ENCODE data around the gene TLNRD1. TPM values are rescaled to one million over a fixed set of nuclear protein-coding genes. Genes with fewer than 3 reads are reported as not detected.

TLNRD1 gene
- total and polyA plus RNA-seq, 2 experiments from 2014 or later = 14.4 to 41.8 TPM

DNA sequence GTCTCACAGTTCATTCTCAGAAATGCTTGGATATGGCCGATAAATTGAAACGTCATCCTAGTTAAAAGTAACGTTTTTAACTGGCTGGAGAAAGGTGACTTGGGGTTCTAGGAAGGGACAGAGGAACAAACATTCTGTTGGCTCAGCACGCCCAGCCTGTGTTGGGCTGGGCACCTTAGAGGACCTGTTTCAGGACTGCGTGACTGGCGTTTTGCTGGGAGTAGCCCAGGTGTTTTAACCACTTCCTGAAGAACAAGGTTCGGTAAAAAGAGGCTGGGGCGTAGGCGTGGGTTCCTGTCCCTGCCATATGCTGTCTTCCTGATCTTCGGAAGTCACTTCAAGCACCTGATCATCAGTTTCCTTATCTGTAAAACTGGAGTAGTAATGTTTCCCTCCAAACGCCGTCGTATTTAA lies 1.1 kb upstream of the TLNRD1 start:
- Histone ChIP-seq H3K4me1 (ENCODE audit: low read depth) (no peaks in the 10 kb centered on the region), H3K36me3 (no peaks in the 10 kb centered on the region), H3K27me3 (peaks cover 9% of the 10 kb centered on the region), H3K4me3 (no peak overlapping the region), H3K27ac (no peak overlapping the region), H3K9me3 (ENCODE audit: low read depth) (no peaks in the 10 kb centered on the region)
- no peak for DNase-seq (ENCODE audit: low read depth in 1 of 2, low spot score in 1 of 2)
- TF ChIP-seq, protein P1, sequence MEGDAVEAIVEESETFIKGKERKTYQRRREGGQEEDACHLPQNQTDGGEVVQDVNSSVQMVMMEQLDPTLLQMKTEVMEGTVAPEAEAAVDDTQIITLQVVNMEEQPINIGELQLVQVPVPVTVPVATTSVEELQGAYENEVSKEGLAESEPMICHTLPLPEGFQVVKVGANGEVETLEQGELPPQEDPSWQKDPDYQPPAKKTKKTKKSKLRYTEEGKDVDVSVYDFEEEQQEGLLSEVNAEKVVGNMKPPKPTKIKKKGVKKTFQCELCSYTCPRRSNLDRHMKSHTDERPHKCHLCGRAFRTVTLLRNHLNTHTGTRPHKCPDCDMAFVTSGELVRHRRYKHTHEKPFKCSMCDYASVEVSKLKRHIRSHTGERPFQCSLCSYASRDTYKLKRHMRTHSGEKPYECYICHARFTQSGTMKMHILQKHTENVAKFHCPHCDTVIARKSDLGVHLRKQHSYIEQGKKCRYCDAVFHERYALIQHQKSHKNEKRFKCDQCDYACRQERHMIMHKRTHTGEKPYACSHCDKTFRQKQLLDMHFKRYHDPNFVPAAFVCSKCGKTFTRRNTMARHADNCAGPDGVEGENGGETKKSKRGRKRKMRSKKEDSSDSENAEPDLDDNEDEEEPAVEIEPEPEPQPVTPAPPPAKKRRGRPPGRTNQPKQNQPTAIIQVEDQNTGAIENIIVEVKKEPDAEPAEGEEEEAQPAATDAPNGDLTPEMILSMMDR (IDR thresholded peaks at IDR 0.05; ENCODE audit: low read depth, low read length) = no peak

DNA sequence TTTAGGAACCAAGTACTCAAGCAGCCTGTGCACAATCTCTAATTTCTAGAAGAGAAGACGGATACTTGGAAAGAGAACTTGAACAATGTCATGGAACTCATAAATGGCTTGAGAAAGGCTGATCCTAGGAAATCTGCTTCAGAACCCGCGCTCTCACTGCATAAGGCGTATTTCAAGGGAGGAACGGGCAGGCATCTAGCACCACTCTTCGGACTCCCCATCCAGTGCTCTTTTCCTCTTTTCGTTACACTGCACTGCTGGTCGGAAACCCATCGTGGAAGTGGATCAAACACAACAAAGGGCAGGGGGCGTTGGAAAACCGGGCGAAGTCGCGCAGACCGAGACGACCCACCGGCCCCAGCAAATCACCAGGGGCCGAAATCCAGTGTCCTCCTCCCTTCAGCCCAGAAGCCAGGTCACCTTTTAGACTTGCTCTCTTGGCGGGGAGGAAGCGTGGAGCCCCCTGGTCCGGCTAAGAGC lies 539 bp upstream of the TLNRD1 start:
- TF ChIP-seq, protein P1 (IDR thresholded peaks at IDR 0.05; ENCODE audit: low read depth, low read length) = no peak
- Histone ChIP-seq H3K27ac (peak overlapping the region; percentile 65), H3K9me3 (ENCODE audit: low read depth) (no peaks in the 10 kb centered on the region), H3K4me1 (ENCODE audit: low read depth) (no peaks in the 10 kb centered on the region), H3K27me3 (peaks cover 9% of the 10 kb centered on the region), H3K36me3 (no peaks in the 10 kb centered on the region), H3K4me3 (peak overlapping the region; percentile 96)
- peak in 1 of 2 donors; percentile 33 for DNase-seq (ENCODE audit: low read depth in 1 of 2, low spot score in 1 of 2)

GRCh38 chr15:81001152-81002008 lies 657 bp downstream of the TLNRD1 start:
- Histone ChIP-seq H3K27ac (peak overlapping the region; percentile 65), H3K9me3 (ENCODE audit: low read depth) (no peaks in the 10 kb centered on the region), H3K4me3 (peak overlapping the region; percentile 96), H3K4me1 (ENCODE audit: low read depth) (no peaks in the 10 kb centered on the region), H3K36me3 (no peaks in the 10 kb centered on the region), H3K27me3 (peaks cover 9% of the 10 kb centered on the region)
- TF ChIP-seq, protein P1 (IDR thresholded peaks at IDR 0.05; ENCODE audit: low read depth, low read length) = no peak
- peak; percentile 47 to 66 for DNase-seq (ENCODE audit: low read depth in 1 of 2, low spot score in 1 of 2)

DNA sequence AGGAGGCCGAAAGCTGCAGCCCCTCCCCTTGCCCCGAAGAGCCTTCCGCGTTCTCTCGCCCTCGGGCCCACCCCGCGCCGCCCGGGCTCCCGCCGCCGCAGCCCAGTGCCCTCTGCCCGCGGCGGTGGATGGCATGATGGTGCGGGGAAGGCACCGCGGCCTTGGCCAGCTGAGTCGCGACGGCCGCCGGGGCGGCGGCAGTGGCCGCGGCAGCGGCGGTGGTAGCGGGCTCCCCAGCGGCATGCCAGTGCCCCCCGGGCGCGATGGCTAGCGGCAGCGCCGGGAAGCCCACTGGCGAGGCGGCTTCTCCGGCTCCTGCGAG lies 1.2 kb downstream of the TLNRD1 start:
- Histone ChIP-seq H3K4me3 (peak overlapping the region; percentile 96), H3K36me3 (no peaks in the 10 kb centered on the region), H3K27ac (no peak overlapping the region), H3K27me3 (peaks cover 9% of the 10 kb centered on the region), H3K9me3 (ENCODE audit: low read depth) (no peaks in the 10 kb centered on the region), H3K4me1 (ENCODE audit: low read depth) (no peaks in the 10 kb centered on the region)
- TF ChIP-seq, protein P1 (IDR thresholded peaks at IDR 0.05; ENCODE audit: low read depth, low read length) = no peak
- DNase-seq (ENCODE audit: low read depth in 1 of 2, low spot score in 1 of 2) = no peak

- Histone ChIP-seq H3K27ac (no peak overlapping the region), H3K27me3 (peaks cover 9% of the 10 kb centered on the region), H3K4me1 (ENCODE audit: low read depth) (no peaks in the 10 kb centered on the region), H3K9me3 (ENCODE audit: low read depth) (no peaks in the 10 kb centered on the region), H3K4me3 (peak overlapping the region; percentile 96), H3K36me3 (no peaks in the 10 kb centered on the region)
- TF ChIP-seq, protein P1 (IDR thresholded peaks at IDR 0.05; ENCODE audit: low read depth, low read length) = no peak
- DNase-seq (ENCODE audit: low read depth in 1 of 2, low spot score in 1 of 2) = peak in 1 of 2 donors; percentile 38
These were observed 1.8 kb downstream of the TLNRD1 start for GRCh38 chr15:81002331-81003096.
